ENCODE results near the gene MAMDC4. TPM values are rescaled to one million over a fixed set of nuclear protein-coding genes. Genes with fewer than 3 reads are reported as not detected.

MAMDC4 gene
- total RNA-seq, 2 donors from 2014 or later: 6.8 to 15.4 TPM

GRCh38 chr9:136903041-136903554 is 51.0 kb downstream of the MAMDC4 start:
- Histone ChIP-seq H3K4me1 (ENCODE audit: control insufficient read depth, insufficient read depth, low read length) (no peaks in the 10 kb centered on the region), H3K27ac (ENCODE audit: low read depth, low read length) (no peak overlapping the region), H3K36me3 (ENCODE audit: control insufficient read depth, insufficient read depth, low read length) (peaks cover 87% of the 10 kb centered on the region), H3K9ac (ENCODE audit: extremely low read depth, low read length, poor library complexity, severe bottlenecking) (no peak overlapping the region), H3K9me3 (ENCODE audit: control insufficient read depth, low read length) (no peaks in the 10 kb centered on the region), H3K4me3 (ENCODE audit: low read length) (no peak overlapping the region), H3K27me3 (ENCODE audit: control insufficient read depth, insufficient read depth, low read length, poor library complexity, severe bottlenecking) (no peaks in the 10 kb centered on the region)
- WGBS, 2 experiments (ENCODE audit: insufficient coverage in 1 of 2, insufficient read length in 1 of 2): 93% methylated on average over 11 to 12 of the region's 12 CpGs
- DNase-seq: no peak
- no peak for TF ChIP-seq CTCF (conservative IDR thresholded peaks at IDR 0.05)
- H3K27me3 Mint-ChIP-seq (ENCODE audit: insufficient read depth): no peaks in the 10 kb centered on the region
- H3K4me1 Mint-ChIP-seq: no peaks in the 10 kb centered on the region
- no peak overlapping the region for H3K4me3 Mint-ChIP-seq
- no peaks in the 10 kb centered on the region for H3K9me3 Mint-ChIP-seq
- peaks cover 73% of the 10 kb centered on the region for H3K36me3 Mint-ChIP-seq (ENCODE audit: low read depth)
- no peak overlapping the region for H3K27ac Mint-ChIP-seq

GRCh38 chr9:136906266-136906665 is 54.1 kb downstream of the MAMDC4 start:
- Mint-ChIP-seq H3K27me3 (ENCODE audit: insufficient read depth) (no peaks in the 10 kb centered on the region), H3K36me3 (ENCODE audit: low read depth) (peaks cover 80% of the 10 kb centered on the region), H3K4me3 (no peak overlapping the region), H3K27ac (no peak overlapping the region), H3K4me1 (no peaks in the 10 kb centered on the region), H3K9me3 (no peaks in the 10 kb centered on the region)
- no peak for TF ChIP-seq CTCF (conservative IDR thresholded peaks at IDR 0.05)
- no peaks in the 10 kb centered on the region for H3K9me3 ChIP-seq (ENCODE audit: control insufficient read depth, low read length)
- no peak overlapping the region for H3K4me3 ChIP-seq (ENCODE audit: low read length)
- no peak for DNase-seq
- H3K4me1 ChIP-seq (ENCODE audit: control insufficient read depth, insufficient read depth, low read length): no peaks in the 10 kb centered on the region
- H3K36me3 ChIP-seq (ENCODE audit: control insufficient read depth, insufficient read depth, low read length): peaks cover 70% of the 10 kb centered on the region
- H3K27me3 ChIP-seq (ENCODE audit: control insufficient read depth, insufficient read depth, low read length, poor library complexity, severe bottlenecking): no peaks in the 10 kb centered on the region
- H3K27ac ChIP-seq (ENCODE audit: low read depth, low read length): no peak overlapping the region
- no peak overlapping the region for H3K9ac ChIP-seq (ENCODE audit: extremely low read depth, low read length, poor library complexity, severe bottlenecking)
- WGBS, 2 experiments (ENCODE audit: insufficient coverage in 1 of 2, insufficient read length in 1 of 2): 81 to 90% methylated on average over 3 to 4 of the region's 4 CpGs

GRCh38 chr9:136907011-136907914 is 55.1 kb downstream of the MAMDC4 start:
- Mint-ChIP-seq H3K9me3 (no peaks in the 10 kb centered on the region), H3K36me3 (ENCODE audit: low read depth) (peaks cover 71% of the 10 kb centered on the region), H3K27me3 (ENCODE audit: insufficient read depth) (no peaks in the 10 kb centered on the region), H3K4me3 (no peak overlapping the region), H3K4me1 (no peaks in the 10 kb centered on the region), H3K27ac (no peak overlapping the region)
- DNase-seq: no peak
- no peak overlapping the region for H3K27ac ChIP-seq (ENCODE audit: low read depth, low read length)
- peaks cover 60% of the 10 kb centered on the region for H3K36me3 ChIP-seq (ENCODE audit: control insufficient read depth, insufficient read depth, low read length)
- no peaks in the 10 kb centered on the region for H3K4me1 ChIP-seq (ENCODE audit: control insufficient read depth, insufficient read depth, low read length)
- no peaks in the 10 kb centered on the region for H3K9me3 ChIP-seq (ENCODE audit: control insufficient read depth, low read length)
- H3K9ac ChIP-seq (ENCODE audit: extremely low read depth, low read length, poor library complexity, severe bottlenecking): no peak overlapping the region
- no peak for TF ChIP-seq CTCF (conservative IDR thresholded peaks at IDR 0.05)
- no peak overlapping the region for H3K4me3 ChIP-seq (ENCODE audit: low read length)
- no peaks in the 10 kb centered on the region for H3K27me3 ChIP-seq (ENCODE audit: control insufficient read depth, insufficient read depth, low read length, poor library complexity, severe bottlenecking)
- WGBS, 2 experiments (ENCODE audit: insufficient coverage in 1 of 2, insufficient read length in 1 of 2): 95% methylated on average over 21 to 29 of the region's 29 CpGs

Small RNA genes within 50 kb of the gene (microRNA-seq; reads per million reads assigned to microRNA genes)
- gene MIR4292 (ENCODE audit: borderline microRNAs expressed) (not detected), gene MIR4479 (ENCODE audit: borderline microRNAs expressed) (not detected)

Other genes with a start within 250 kb of the MAMDC4 start
- gene EGFL7, start 189.4 kb upstream of the MAMDC4 start, total RNA-seq: 10 to 100 TPM; 31.5 to 34.0 TPM
- gene AGPAT2, start 164.9 kb upstream of the MAMDC4 start, total RNA-seq: 10 to 100 TPM; 33.4 to 39.8 TPM
- 10 to 100 TPM; 35.1 to 45.4 TPM for gene DIPK1B, start 139.8 kb upstream of the MAMDC4 start, total RNA-seq
- gene LCN10, start 109.4 kb upstream of the MAMDC4 start, total RNA-seq: 1 to 10 TPM in 1 of 2 donors, under 1 TPM in 1; 0.91 to 1.1 TPM
- gene LCN6, start 103.8 kb upstream of the MAMDC4 start, total RNA-seq: not detected
- not detected for gene LCN8, start 94.1 kb upstream of the MAMDC4 start, total RNA-seq
- gene LCN15, start 87.8 kb upstream of the MAMDC4 start, total RNA-seq: 1 to 10 TPM in 1 of 2 donors, under 1 TPM in 1; 0.51 to 1.2 TPM
- gene TMEM141, start 61.0 kb upstream of the MAMDC4 start, total RNA-seq: 100 to 1,000 TPM; 215 to 339 TPM
- gene CCDC183, start 56.0 kb upstream of the MAMDC4 start, total RNA-seq: 10 to 100 TPM; 10.9 to 13.4 TPM
- gene RABL6, start 44.4 kb upstream of the MAMDC4 start, total RNA-seq: 100 to 1,000 TPM; 159 to 206 TPM
- 1 to 10 TPM; 1.4 to 3.5 TPM for gene AJM1, start 9.9 kb upstream of the MAMDC4 start, total RNA-seq
- 100 to 1,000 TPM; 107 to 122 TPM for gene PHPT1, start 2.9 kb upstream of the MAMDC4 start, total RNA-seq
- gene EDF1, start 14.0 kb downstream of the MAMDC4 start, total RNA-seq: 100 to 1,000 TPM; 326 to 339 TPM
- gene TRAF2, start 34.2 kb downstream of the MAMDC4 start, total RNA-seq: 10 to 100 TPM; 45.9 to 55.1 TPM
- 10 to 100 TPM; 64.2 to 76.5 TPM for gene FBXW5, start 92.4 kb downstream of the MAMDC4 start, total RNA-seq
- 1 to 10 TPM; 1.2 to 1.6 TPM for gene C8G, start 92.9 kb downstream of the MAMDC4 start, total RNA-seq
- gene LCN12, start 99.9 kb downstream of the MAMDC4 start, total RNA-seq: 1 to 10 TPM; 2.1 to 4.4 TPM
- 10 to 100 TPM; 13.8 to 22.1 TPM for gene PTGDS, start 125.2 kb downstream of the MAMDC4 start, total RNA-seq
- 1 to 10 TPM; 1.4 to 2.2 TPM for gene LCNL1, start 130.6 kb downstream of the MAMDC4 start, total RNA-seq
- gene PAXX, start 140.1 kb downstream of the MAMDC4 start, total RNA-seq: 10 to 100 TPM; 58.3 to 66.7 TPM
- under 1 TPM in 1 of 2 donors, not detected in 1; 0.46 TPM for gene CLIC3, start 144.2 kb downstream of the MAMDC4 start, total RNA-seq
- gene ABCA2, start 175.9 kb downstream of the MAMDC4 start, total RNA-seq: 10 to 100 TPM; 21.5 to 30.0 TPM
- gene FUT7, start 179.7 kb downstream of the MAMDC4 start, total RNA-seq: not detected
- gene NPDC1, start 193.8 kb downstream of the MAMDC4 start, total RNA-seq: 10 to 100 TPM; 60.8 to 73.3 TPM
- gene ENTPD2, start 201.7 kb downstream of the MAMDC4 start, total RNA-seq: 1 to 10 TPM; 1.2 to 2.4 TPM
- gene SAPCD2, start 218.2 kb downstream of the MAMDC4 start, total RNA-seq: 10 to 100 TPM; 20.8 to 24.9 TPM
- 1 to 10 TPM; 2.6 to 4.5 TPM for gene UAP1L1, start 225.2 kb downstream of the MAMDC4 start, total RNA-seq
- gene MAN1B1, start 234.6 kb downstream of the MAMDC4 start, total RNA-seq: 10 to 100 TPM; 62.1 to 63.5 TPM

All from endodermal cell (in vitro differentiated cells).